ENCODE results near the gene DENND5A.
"Not testable (repeated sequence)": the region's sequence is repeated elsewhere in the genome, so short reads cannot be mapped to it uniquely, and the experiment has no call there.

- TF ChIP-seq CEBPB (IDR thresholded peaks at IDR 0.05; ENCODE audit: borderline replicate concordance in 1 of 2, low read depth in 2 of 2, low read length in 2 of 2); NR2C1 (IDR thresholded peaks at IDR 0.05); USF2 (IDR thresholded peaks at IDR 0.05; ENCODE audit: borderline replicate concordance, low read depth, low read length); EZH2 (IDR thresholded peaks at IDR 0.05; ENCODE audit: borderline replicate concordance, control insufficient read depth, low read depth, low read length); POLR2A (IDR thresholded peaks at IDR 0.05; ENCODE audit: low read depth, low read length); CREM (IDR thresholded peaks at IDR 0.05; ENCODE audit: low read depth); TCF12 (IDR thresholded peaks at IDR 0.05; ENCODE audit: low read depth, low read length); HCFC1 (IDR thresholded peaks at IDR 0.05; ENCODE audit: low read length); CTCF (IDR thresholded peaks at IDR 0.05 in 2 of 3, conservative IDR thresholded peaks at IDR 0.05 in 1 of 3; ENCODE audit: control insufficient read depth in 2 of 3, extremely low read depth in 1 of 3, insufficient read depth in 1 of 3, low read depth in 3 of 3, low read length in 3 of 3): not testable (repeated sequence)
These were observed 76.3 kb downstream of the DENND5A start for GRCh38 chr11:9188860-9189259.
